Prostate gland (tissue), 2 donors: Measurements from ENCODE around the gene CNTN6.

Experiments used
- POLR2A ChIP-seq: fragments of 450-650 bp; IDR thresholded peaks from one replicate; pipeline ENCODE4 v1.6.1; 2016; ENCODE audit warnings: antibody characterized with exemption, mild to moderate bottlenecking
- TF ChIP-seq, protein P1 (sequence below), 4 experiments: fragments of 200-600 bp in 2 of 4; fragments of 450-650 bp in 2 of 4; sonication (generic) in 2 of 4; IDR thresholded peaks; 1 replicate in 3 of 4; 2 replicates in 1 of 4; pipeline ENCODE4 v1.5.1; 2016 to 2019; ENCODE audit warnings: antibody characterized with exemption in 4 of 4, mild to moderate bottlenecking in 2 of 4, moderate library complexity in 2 of 4

DNA sequence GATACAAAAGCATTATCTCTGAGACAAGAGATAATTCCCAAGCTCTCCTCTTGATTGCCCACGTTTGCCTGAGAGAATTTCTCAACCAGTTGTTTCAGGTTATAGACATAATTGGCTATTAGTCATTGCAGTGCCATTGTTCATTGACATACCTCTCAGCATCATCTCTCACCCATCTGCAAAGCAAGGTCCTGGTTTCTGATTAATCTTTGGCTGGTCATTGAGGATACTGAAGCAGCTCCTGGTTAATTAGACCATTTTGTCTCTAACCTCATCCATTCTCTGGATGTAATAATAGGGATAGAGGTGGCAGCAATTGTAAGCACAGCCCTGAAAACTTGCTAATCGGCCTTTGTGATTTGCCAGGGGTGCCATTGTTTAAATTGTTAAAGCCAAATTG lies 104.2 kb downstream of the CNTN6 start:
- TF ChIP-seq, protein P1, sequence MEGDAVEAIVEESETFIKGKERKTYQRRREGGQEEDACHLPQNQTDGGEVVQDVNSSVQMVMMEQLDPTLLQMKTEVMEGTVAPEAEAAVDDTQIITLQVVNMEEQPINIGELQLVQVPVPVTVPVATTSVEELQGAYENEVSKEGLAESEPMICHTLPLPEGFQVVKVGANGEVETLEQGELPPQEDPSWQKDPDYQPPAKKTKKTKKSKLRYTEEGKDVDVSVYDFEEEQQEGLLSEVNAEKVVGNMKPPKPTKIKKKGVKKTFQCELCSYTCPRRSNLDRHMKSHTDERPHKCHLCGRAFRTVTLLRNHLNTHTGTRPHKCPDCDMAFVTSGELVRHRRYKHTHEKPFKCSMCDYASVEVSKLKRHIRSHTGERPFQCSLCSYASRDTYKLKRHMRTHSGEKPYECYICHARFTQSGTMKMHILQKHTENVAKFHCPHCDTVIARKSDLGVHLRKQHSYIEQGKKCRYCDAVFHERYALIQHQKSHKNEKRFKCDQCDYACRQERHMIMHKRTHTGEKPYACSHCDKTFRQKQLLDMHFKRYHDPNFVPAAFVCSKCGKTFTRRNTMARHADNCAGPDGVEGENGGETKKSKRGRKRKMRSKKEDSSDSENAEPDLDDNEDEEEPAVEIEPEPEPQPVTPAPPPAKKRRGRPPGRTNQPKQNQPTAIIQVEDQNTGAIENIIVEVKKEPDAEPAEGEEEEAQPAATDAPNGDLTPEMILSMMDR (IDR thresholded peaks at IDR 0.05), result no peak
- no peak for TF ChIP-seq POLR2A
